PC-9 (cell line): ENCODE results near the gene NFATC1.
"Not testable (repeated sequence)": the region's sequence is repeated elsewhere in the genome, so short reads cannot be mapped to it uniquely, and the experiment has no call there.

Experiments used
- CTCF ChIP-seq: fragments of 200-600 bp; sonication (generic); conservative IDR thresholded peaks from 2 replicates; pipeline ENCODE4 v1.6.1; 2017; ENCODE audit warnings: mixed run types, antibody characterized with exemption, mild to moderate bottlenecking, moderate library complexity
- EZH2 ChIP-seq: fragments of 200-600 bp; sonication (generic); IDR thresholded peaks from 2 replicates; pipeline ENCODE4 v1.8.0; 2017; ENCODE audit warnings: antibody characterized with exemption, low read depth

- not testable (repeated sequence) for TF ChIP-seq CTCF, EZH2
Measured at GRCh38 chr18:79376661-79377060, 19.1 kb upstream of the NFATC1 start.
